Thyroid gland (tissue), 4 donors: ENCODE results near the gene RASL10A.

Source experiments
- CTCF ChIP-seq, 6 experiments: fragments of 200-600 bp in 3 of 6; fragments of 450-650 bp in 3 of 6; sonication (generic) in 3 of 6; IDR thresholded peaks; one replicate each; pipeline ENCODE4 v1.5.1; 2016 to 2019; ENCODE audit warnings: antibody characterized with exemption in 6 of 6, mild to moderate bottlenecking in 2 of 6, inconsistent platforms in 1 of 6, moderate library complexity in 1 of 6
- POLR2A ChIP-seq, 2 donors: fragments of 450-650 bp; IDR thresholded peaks; one replicate each; pipeline ENCODE4 v1.6.1; 2017; ENCODE audit warnings: antibody characterized with exemption in 2 of 2, mild to moderate bottlenecking in 2 of 2, moderate library complexity in 1 of 2

GRCh38 chr22:29312218-29313125, 3.0 kb downstream of the RASL10A start:
- TF ChIP-seq CTCF (IDR thresholded peaks at IDR 0.05) (no peak), POLR2A (IDR thresholded peaks at IDR 0.05) (no peak)
